HG03135 (cell line): ENCODE measurements around the gene CBX5.
"Not testable (repeated sequence)": the region's sequence is repeated elsewhere in the genome, so short reads cannot be mapped to it uniquely, and the experiment has no call there.

Source experiments
- ATAC-seq: cut with Tn5 transposase; IDR thresholded peaks from one replicate; pipeline ENCODE4 v1.9.1; 2021; ENCODE audit warnings: mild to moderate bottlenecking, moderate library complexity; ENCODE audit not compliant: unreplicated experiment

The CBX5 gene

GRCh38 chr12:54229624-54230212, 50.2 kb downstream of the CBX5 start:
- ATAC-seq, result no peak

DNA sequence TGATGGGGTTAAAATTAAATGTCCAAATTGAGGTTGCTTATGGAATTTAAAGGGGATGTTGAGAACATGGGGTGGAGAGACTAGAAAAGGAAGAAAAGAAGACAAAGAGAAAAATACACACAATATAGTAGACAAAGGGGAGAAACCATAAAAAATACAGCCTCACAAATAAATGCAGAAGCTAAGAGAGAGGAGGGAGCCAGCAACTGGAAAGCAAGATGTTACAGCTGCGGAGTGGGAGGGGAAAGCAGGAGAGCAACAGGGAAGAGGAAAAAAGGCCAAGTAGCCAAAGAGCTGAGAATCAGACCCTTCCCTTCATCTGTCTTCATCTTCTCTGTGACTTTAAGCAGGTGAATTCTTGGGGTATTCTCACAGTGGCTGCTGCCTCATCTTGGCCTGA, 51.5 kb downstream of the CBX5 start:
- ATAC-seq, result no peak

GRCh38 chr12:54227927-54228326, 52.0 kb downstream of the CBX5 start:
- not testable (repeated sequence) for ATAC-seq

DNA sequence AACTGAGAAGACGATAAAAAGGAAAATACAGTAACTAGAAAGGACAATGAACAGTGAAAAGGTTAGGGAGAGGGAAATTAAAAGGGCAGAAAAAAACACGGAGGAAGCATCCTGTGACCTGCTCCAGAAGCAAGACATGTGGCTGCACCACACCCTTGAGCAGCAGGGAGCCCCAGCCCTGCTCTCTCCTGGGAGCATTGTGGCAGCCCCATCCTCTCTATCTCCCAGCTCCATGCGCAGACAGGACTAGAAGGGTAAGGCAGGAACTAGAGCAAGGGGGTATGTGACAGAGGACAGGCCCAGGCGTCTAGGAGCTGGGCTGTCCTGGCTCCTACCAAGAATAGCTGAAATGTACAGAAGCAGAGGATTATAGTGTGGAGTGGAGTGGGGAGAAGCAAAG, 52.5 kb downstream of the CBX5 start:
- ATAC-seq, result no peak

DNA sequence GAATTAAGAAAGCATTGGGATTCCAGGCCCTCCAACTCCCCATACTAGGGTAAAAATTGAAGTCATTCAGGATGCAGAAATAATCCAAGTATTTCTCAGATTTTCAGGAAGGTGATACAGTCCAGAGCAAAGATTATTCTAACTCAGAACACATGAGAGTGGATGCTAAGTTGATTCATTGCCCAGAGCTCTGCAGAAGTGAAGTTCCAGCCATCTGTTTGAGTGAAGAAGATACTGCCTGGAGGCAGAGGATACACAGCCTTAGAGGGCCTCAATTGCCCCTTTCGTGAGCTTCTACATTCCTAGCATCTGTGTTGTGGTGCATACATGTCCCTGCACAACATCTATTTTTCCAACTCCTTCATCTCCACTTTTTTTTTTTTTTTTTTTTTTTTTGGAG, 54.3 kb downstream of the CBX5 start:
- no peak for ATAC-seq

- ATAC-seq, result no peak
Measured at GRCh38 chr12:54222609-54223008, 57.3 kb downstream of the CBX5 start.

- ATAC-seq, result no peak
Measured at GRCh38 chr12:54221402-54221984, 58.4 kb downstream of the CBX5 start.

DNA sequence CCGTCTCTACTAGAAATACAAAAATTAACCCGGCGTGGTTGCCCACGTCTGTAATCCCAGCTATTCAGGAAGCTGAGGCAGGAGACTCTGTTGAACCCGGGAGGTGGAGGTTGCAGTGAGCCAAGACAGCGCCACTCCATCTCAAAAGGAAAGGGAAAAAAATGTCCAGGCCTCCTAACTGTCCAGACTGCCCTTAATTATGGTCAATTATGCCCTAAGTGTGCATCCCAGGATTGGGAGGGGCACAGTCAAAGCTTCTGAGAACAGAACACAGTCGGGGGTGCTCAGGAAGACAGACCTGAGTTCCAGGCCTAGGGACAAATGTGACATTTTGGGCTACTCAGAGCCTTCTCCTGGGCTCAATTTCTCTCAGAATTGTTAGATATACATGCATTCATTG, 59.4 kb downstream of the CBX5 start:
- no peak for ATAC-seq

DNA sequence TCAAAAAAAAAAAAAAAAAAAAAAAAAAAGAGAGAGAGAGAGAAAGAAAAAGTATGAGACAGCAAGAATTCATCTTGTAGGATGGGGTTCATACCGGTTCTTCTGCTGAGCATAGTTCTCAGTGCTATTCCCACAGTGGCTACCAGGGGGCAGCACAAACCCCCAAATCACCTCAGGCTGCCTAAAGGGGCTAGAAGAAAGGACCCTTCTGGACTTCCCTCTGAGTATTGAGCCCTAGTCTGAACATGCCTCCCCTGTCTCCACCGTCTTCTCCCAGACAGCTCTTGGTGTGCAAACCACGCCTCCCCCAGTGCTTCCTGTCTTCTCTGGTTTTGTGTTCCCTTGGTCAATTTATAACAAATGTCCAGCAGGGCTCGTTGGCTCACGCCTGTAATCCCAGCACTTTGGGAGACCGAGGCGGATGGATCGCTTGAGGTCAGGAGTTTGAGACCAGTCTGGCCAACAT, 59.8 kb downstream of the CBX5 start:
- no peak for ATAC-seq

- no peak for ATAC-seq
Measured at GRCh38 chr12:54217774-54218241, 62.1 kb downstream of the CBX5 start.

- ATAC-seq, result peak; percentile 27
Measured at GRCh38 chr12:54216797-54217661, 62.9 kb downstream of the CBX5 start.

DNA sequence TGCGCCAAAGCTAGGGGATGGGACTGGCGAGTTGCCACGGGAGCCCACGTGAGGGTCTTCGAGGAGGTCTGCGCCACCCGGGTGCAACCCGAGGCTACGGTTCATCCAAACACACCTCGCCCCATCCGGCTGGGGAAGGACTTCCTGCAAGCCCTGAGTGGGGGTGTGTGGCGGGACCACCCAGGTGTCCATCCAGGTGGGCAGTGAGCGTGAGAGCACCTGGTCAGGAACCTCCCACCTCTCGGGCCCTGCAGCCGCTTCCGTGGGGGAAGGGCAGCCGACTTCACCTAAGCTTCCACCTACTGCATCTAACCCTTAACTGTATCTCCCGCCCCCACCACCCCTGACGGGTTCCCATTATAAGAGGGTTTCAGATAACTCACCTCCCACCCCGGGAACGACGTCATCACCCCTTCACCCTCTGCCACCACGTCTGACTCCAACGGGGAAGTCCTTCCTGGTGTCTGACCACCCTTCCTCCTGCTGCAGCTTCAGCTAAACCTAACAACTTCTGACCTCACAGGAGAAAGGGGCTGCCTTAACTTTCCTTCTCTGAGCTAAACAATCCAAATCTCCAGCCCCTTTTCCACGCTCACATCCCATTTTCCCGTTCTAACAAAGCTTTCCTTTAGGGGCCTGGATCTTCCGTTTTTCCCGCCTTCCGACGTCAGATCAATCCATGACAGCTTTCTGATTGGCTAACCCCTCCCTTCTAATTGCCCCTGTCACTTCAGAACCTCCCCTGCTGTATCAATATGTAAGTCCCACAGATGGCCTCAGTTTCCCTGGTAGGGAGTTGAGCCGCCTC, 63.7 kb downstream of the CBX5 start:
- ATAC-seq, result no peak

- peak; percentile 66 for ATAC-seq
Measured at GRCh38 chr12:54214553-54215406, 65.1 kb downstream of the CBX5 start.

GRCh38 chr12:54213079-54213478, 66.8 kb downstream of the CBX5 start:
- no peak for ATAC-seq

DNA sequence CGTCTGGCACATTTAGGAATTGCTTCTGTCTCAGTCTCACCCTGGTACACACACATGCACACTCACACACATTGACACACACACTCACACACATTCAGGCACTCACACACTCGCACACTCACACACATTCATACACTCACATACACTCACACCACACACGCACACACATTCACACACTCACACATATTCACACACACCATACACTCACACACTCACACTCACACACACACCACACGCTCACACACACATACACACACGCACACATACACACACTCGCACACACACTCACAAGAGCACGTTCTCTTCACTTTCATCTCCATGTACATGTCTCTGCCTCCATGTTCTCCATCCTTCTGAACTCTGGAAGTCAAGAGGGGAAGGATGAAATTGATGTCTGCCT, 68.0 kb downstream of the CBX5 start:
- ATAC-seq, result no peak

DNA sequence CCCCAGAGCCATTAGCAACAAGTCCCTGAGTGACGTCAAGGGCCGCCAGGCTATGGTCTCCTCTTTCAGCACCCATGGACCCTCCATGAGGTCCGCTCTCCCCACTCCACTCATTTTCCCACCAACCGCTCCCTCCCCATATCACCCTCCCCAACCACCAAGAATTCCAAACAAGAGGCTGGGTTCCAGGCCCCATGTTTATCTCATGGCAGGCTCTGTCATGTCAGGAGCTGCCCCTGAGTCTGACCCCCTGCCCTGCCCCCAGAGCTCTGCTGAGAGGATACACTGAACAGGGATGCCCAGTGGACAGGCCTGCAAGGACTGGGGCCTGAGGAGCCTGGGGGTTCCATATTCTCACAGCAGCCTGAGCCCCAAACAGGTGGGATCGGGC, 69.5 kb downstream of the CBX5 start:
- no peak for ATAC-seq

DNA sequence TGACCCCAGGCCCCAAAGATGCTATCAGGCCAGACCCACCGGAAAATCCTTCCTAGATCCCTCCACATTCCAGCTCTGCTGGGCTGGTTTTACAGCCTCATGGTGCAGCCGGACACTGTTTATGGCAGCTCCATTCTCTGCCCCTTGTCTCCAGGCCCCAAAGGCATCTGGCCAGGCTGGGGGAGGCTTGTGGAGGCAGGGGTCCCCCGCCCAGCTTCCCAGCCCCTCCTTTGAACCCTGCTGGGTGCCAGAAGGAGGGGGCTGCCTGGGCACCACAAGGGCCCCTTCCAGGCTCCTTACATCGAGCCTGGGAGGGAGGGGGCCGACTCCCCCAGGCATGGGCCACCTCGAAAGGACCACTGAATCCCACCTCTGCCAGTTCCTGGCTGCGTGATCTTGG, 71.3 kb downstream of the CBX5 start:
- ATAC-seq, result no peak

- ATAC-seq, result no peak
Measured at GRCh38 chr12:54207539-54208294, 72.2 kb downstream of the CBX5 start.

DNA sequence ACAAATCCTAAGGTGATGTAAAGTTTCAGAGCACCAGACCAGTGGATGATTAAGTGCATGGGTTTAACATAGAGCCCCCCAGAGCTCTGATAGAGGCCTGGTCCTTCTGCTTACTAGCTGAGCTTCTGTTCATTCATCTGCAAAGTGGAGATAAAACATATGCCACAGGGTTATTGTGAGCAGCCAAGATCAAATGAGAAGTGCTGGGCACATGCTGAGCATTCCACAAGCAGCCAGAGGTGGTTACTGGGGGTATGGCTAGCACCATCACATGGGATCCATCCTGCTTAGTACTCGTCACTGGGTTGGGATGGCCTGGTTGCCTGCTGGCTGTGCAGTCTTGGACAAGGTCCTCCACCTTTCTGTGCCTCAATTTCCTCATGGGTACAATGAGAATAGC, 73.1 kb downstream of the CBX5 start:
- no peak for ATAC-seq
